GM18868 (cell line): ENCODE measurements around the gene ARG2.
"Not testable (repeated sequence)": the region's sequence is repeated elsewhere in the genome, so short reads cannot be mapped to it uniquely, and the experiment has no call there.

Experiments used
- ATAC-seq: cut with Tn5 transposase; IDR thresholded peaks from one replicate; pipeline ENCODE4 v1.9.1; 2021; ENCODE audit warnings: mild to moderate bottlenecking, moderate library complexity; ENCODE audit not compliant: unreplicated experiment

The ARG2 gene

DNA sequence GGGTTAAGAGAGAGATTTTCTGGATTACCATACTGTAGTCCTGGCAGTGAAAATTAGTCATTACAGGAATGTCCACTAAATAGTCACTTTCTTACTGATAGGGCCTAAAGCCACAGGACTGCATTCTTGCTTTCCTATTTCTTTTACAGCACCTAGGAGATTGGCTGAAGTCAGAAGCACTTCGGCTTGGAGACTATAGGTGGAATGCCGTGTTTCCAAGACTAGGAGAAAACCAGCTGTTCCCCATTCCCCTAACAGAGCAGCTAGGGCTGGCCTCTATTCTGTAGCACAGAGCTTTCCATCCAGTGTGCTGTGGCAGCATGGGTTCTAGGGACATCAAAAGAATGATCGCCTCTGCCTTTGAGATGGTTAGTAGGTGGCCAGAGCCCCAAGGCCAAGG, 34.7 kb upstream of the ARG2 start:
- no peak for ATAC-seq

- ATAC-seq: no peak
Observed at GRCh38 chr14:67586369-67586768, 33.4 kb upstream of the ARG2 start.

GRCh38 chr14:67589204-67589770, 30.4 kb upstream of the ARG2 start:
- ATAC-seq: no peak

DNA sequence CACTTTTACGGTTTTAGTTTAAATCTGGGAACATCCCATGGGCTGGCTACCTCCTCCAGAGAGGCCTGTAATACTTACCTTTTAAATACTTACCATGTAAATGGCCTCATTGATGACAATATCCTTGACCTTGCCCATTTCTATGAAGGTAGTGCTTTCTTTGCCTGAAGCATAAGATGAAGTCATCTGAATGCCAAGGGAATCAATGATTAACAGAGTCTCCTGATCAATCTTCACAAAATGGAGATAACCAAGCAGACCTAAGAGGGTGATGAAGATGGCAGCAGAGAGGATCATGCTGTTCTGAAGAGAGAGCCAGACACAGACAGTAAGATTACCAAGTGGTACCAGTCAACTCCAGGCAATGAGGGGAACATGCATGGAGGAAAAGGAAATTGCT, 26.1 kb upstream of the ARG2 start:
- ATAC-seq: not testable (repeated sequence)

DNA sequence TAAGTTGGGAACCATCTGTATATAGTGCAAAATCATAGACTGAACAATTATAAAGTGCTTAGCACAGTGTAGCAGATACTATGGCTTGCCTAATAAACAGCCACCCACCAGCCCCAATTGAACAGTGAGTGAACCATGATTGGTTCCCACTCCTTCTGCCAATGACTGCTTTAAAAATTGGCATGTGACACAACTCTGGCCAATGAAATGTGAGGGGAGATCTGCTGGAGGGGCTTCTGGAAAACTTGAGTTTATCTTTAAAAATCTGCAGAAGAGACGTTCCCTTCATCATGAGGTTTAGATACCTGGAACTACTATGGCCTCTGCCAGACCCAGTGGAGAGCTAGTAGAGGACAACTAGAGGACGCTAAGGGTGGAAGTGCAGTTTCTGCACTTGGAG, 24.3 kb upstream of the ARG2 start:
- no peak for ATAC-seq

DNA sequence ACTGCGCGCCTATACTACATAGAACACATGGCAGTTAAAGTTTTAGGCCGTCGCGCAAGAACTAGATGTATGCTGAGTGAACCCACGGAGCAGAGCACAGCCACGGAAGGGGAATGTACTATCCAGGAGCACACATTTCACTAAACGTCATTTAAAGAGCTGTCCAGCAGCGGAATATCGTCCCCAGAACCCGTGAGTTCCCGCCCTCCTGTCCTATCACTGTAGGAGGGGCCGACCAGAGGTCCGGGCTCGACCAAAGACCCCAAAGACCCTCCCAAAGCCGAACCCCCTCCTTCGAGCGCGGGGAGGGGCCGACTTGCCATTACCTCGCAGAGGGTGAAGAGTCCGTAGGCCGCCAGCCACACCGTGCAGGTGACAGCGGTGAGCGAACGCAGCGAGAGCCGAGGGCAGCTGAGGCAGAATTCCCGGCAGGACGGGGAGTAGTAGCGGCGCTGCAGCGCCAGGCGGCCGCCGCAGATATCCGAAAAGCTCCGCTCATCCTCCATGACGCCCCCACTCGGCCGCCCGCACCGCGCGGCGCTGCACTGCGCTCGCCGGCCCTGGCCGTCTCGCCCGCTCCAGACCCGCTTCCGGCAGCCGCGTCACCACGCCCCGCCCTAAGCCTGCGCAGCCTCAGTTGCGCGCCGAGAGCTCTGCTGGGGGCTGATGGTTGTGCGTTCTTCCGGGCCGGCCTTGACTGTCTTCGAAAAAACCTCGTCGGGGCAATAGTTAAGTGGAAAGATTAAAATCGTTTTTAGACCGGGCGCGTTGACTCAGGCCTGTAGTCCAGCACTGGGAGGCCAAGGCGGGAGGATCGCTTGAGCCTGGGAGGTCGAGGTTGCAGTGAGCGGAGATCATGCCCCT, 19.8 kb upstream of the ARG2 start, which contains the start of gene PIGH:
PIGH (minus strand) TSS at position 571 of the 864 bp plus-strand sequence; CDS start at position 506, 65 bp downstream.
- ATAC-seq: peak; percentile 91

DNA sequence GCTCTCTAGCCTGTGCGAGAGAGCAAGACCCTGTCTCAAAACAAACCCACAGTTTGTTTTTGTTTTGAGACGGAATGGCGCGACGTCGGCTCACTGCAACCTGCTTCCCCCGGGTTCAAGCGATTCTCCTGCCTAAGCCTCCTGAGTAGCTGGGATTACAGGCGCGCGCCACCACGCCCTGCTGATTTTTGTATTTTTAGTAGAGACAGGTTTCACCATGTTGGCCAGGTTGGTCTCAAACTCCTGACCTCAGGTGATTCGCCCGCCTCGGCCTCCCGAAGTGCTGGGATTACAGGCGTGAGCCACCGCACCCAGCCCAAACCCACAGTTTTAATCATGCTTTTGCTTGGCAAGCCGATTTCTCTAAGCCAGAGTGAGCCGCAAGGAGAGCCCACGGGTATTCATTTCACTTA, 19.2 kb upstream of the ARG2 start:
- ATAC-seq: not testable (repeated sequence)

DNA sequence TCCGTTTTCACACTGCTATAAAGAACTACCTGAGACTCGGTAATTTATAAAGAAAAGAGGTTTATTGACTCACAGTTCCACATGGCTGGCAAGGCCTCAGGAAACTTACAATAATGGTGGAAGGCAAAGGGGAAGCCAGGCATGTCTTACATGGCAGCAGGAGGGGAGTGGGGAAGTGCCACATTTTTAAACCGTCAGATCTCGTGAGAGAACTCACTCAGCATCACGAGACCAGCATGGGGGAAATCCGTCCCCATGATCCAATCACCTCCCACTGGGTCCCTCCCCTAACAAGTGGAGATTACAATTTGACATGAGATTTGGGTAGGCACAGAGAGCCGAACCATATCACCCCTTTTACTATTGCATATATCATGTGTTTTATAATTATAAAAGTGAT, 17.6 kb upstream of the ARG2 start:
- no peak for ATAC-seq

- peak; percentile 69 for ATAC-seq
Observed at GRCh38 chr14:67602995-67603545, 16.6 kb upstream of the ARG2 start.

DNA sequence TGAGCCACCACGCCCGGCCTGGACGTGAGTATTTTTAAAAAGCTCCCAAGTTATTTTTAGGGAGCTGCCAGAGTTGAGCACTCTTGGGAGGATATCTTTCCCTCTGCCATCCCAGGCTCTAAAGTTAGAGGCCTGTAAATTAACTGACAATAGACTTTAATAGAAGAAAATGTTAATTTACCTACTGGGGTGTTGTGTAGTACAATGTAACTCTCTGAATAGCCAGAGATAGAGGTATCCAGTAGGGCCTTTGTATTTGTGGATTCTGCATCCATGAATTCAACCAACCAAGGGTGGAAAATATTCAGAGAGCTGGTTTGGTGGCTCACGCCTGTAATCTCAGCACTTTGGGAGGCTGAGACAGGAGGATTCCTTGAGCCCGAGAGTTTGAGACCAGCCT, 12.1 kb upstream of the ARG2 start:
- ATAC-seq: no peak

- no peak for ATAC-seq
Observed at GRCh38 chr14:67609642-67610310, 9.9 kb upstream of the ARG2 start.

DNA sequence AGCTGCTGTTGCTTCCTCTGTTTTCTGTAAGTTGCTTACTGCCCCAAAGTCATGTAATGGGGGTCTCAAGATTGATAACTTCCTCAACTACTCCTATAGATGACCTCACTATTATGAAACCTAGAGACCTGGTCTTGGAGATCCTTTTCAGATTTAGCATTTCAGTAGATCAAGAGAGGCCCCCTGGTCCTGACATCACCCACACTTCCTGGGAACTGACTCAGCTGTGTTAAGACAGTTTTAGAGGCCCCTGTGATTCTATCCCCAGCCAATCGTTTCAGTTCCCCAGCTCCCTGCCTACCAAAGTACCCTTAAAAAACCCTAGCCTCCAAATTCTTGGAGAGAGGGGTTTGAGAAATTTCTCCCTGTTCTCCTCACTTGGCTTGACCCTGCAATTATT, 9.2 kb upstream of the ARG2 start:
- no peak for ATAC-seq

DNA sequence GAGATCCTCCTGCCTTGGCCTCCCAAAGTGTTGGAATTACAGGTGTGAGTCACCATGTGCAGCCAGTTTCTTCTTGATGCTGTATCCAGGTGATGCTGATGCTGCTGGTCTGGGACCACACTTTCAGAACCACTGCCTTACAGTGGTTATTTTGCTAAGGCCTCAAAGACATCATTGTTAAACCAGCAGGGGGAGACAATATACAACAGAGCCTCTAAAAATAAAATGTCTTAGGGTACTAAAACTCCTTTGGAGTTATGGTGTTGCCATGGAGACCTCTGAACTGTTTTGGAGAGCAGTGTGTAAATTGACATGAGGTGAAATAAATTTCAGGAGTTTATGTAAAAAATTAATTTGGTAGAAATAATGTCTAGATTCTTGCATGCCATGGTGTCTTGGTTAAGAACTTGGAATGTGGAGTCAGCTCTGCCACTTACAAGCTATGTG, 1.1 kb upstream of the ARG2 start:
- peak; percentile 38 for ATAC-seq

DNA sequence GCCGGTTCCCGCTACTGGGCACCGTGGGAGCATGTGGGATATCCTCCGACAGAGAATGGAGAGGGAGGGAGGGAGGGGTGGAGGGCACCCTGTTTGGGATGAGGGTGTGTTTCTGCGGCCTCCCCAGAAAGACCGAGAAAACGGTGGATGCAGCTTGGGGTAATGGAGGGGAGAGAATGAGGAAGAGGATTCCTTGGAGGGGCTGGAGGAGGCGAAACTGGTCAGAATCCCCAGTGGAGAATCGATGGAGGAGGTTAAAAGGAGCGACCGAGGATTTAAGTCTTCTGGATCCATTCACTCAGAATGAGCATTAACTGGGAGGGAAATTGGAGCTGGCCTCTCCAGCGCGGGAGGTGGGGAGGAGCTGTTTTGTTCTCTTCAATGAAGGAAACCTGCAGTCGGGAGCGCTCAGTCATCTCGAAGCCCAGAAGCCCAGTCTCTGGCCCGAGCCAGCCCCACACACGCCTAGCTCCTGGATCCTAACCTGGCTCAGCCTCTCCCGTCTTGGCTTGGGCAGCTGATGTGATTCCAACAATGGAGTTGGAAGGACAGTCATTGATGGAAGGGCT, 581 bp downstream of the ARG2 start:
- no peak for ATAC-seq

DNA sequence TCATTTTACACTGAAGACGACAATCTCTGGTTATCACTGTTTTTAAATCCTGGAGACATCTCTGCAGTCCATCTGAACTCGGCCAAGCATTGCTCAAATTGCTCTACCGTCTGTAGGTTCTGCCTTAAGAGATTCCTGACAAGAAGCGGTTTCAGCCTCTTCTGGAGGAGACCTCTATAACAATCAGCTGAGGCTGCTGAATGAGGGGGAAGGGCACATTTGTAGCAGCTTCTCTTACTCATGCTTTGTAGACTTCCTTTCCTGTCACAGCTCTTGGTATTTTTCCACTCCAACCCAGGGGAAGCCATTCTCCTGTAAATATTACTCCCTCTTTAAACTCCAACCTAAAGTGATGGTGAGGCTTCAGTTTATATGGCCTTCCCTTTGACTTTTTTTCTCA, 3.0 kb downstream of the ARG2 start:
- no peak for ATAC-seq

- no peak for ATAC-seq
Observed at GRCh38 chr14:67623114-67623513, 3.4 kb downstream of the ARG2 start.

DNA sequence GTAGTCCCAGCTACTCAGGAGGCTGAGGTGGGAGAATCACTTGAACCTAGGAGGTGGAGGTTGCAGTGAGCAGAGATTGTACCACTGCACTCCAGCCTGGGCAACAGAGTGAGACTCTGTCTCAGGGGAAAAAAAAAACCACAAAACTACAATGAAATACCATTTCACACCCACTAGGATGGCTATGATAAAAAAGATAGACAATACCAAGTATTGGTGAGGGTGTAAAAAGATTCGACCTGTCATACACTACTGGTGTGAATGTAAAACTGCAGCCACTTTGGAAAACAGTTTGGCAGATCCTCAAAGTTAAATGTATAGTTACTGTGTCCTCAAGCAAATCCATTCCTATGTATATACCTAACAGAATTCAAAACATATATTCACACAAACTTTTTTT, 6.4 kb downstream of the ARG2 start:
- ATAC-seq: not testable (repeated sequence)

- no peak for ATAC-seq
Observed at GRCh38 chr14:67627519-67627918, 7.8 kb downstream of the ARG2 start.

DNA sequence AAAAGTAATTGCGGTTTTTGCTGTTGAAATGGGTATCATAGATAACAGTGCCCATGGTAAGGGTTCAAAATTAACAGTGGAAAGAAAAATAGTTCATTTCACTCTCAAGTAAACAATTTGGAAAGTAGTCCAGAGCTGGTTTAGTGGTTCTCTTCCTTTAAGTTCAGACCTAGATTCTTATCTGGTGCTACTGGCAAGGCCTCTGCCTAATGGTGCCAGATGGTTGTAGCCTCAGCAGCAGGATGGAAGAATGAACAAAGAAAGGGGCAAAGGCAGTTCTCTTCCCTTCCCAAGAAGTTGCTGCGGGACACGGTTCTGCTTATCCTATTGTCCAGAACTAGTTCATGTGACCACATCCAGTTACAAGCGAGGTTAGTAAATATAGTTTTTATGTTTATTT, 10.5 kb downstream of the ARG2 start:
- ATAC-seq: no peak

- no peak for ATAC-seq
Observed at GRCh38 chr14:67630938-67631337, 11.2 kb downstream of the ARG2 start.

DNA sequence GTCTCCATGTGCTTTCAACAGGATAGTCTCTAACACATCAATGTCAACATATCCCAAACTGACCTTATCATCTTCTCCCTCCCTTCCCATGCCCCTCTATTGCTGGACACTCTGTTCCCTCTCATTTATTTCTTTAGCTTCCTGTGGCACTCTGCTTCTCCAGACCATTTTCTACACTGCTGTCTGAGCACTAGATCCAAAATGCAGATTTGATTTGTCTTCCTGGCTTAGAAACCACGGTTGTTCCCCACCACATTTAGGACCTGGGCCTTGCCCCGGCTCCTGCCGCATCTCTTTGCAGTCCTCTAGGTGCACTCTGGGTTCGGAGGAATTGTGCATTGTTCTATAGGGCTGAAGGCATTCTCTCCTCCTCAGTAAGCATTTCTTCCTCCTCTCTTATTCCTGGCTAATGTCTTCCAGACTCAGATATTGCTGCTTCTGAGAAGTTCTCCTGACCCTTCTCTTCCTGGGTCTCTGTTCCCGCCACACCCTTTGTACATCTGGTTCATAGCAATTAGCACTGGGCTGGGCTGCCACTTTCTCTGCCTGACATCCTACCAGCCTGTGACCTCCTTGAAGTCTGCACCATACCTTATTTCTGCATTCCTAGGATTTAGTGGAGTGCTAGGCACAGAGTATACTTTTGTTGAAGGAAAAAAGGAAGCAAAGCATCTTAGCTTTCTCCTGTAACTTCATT, 13.9 kb downstream of the ARG2 start:
- ATAC-seq: no peak
